ENCODE measurements around the gene MRPS2. TPM values are rescaled to one million over a fixed set of nuclear protein-coding genes. Genes with fewer than 3 reads are reported as not detected.

The MRPS2 gene
- total and polyA plus RNA-seq, 9 of the 15 experiments (the other 6 are each of a cell fraction or from before 2014, with no cell fraction given): 8.0 to 167 (median 81.3) TPM

DNA sequence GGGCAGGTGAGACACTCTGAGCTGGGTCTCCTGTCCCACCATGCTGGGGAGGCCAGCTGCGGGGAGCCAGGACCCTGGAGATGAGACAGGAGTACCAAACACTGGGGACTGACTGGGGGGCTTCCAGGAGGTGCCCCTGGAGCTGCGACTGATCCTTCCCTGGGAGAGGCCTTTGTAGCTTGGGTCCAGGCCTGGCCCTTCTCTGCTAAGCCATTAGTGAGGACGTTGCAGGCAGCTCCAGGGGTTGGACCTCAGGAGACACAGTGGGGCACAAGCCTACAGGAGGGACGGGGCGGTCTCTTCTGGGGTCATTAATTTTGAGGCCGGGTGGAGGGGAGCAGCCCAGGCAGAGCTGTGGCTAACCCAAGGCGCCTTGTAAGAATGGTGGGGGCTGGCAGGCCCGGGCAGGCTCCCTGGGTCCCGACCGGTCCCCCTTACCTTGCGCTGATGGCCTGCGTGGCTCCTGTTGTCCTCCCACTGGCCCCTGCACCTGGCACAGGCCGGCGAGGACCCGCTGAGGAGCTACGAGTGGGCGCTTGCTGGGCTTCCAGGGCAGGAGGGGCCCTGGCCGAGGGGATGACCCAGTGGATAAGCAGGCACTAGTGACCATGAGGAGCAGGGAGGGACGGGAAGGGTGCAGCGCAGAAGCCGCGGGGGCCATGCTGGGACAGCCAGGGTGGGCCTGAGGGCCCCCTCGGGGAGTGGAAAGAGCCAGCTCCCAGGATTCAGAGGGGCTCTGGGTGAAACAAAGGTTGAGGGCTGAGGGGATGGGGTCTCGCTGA lies 5.1 kb downstream of the MRPS2 start:
- intact Hi-C loops (cut with micrococcal nuclease): no loop called here

More for the DNA sequence above, 5.1 kb downstream of the MRPS2 start:
- Histone ChIP-seq H3K9me3 (replicated peaks; ENCODE audit: control insufficient read depth, insufficient read depth, low read depth, low read length) (no peaks in the 10 kb centered on the region), H3K9me1 (ENCODE audit: control insufficient read depth, insufficient read depth, low read length) (no peaks in the 10 kb centered on the region), H3K4me3 (no peak overlapping the region), H3K36me3 (ENCODE audit: control insufficient read depth, insufficient read depth, low read length) (peaks cover 42% of the 10 kb centered on the region), H3K27me3 (ENCODE audit: control insufficient read depth in 2 of 2, insufficient read depth in 2 of 2, low read length in 2 of 2) (no peaks in the 10 kb centered on the region), H4K20me1 (replicated peaks; ENCODE audit: control insufficient read depth, insufficient read depth, low read length) (peaks cover 21% of the 10 kb centered on the region), H3K9ac (ENCODE audit: insufficient read depth in 1 of 2, low read depth in 2 of 2, low read length in 2 of 2) (peak overlapping the region; percentile 13 to 86; a peak in 3 of 4 replicates), H3K4me1 (replicated peaks in 1 of 2; ENCODE audit: control insufficient read depth in 2 of 2, insufficient read depth in 2 of 2, low read length in 2 of 2) (peaks cover 26 to 70% of the 10 kb centered on the region in 2 experiments), H2AFZ (ENCODE audit: low read depth, low read length) (no peak overlapping the region), H3K79me2 (ENCODE audit: control insufficient read depth, insufficient read depth, low read length) (peaks cover 40% of the 10 kb centered on the region), H3K27ac (ENCODE audit: extremely low read depth, low read depth, low read length) (peak overlapping the region; percentile 74), H3K4me2 (ENCODE audit: insufficient read depth, low read length) (no peak overlapping the region; the same call in 1 of the 2 replicates)
- WGBS (ENCODE audit: insufficient coverage, low coverage, missing lambda C conversion rate): 78% methylated on average over 22 of the region's 24 CpGs
- TF ChIP-seq FIP1L1 (IDR thresholded peaks at IDR 0.05; ENCODE audit: low read depth, low read length, poor library complexity, severe bottlenecking) (peak; percentile 61), ZNF408 (CRISPR knock-in tag; IDR thresholded peaks at IDR 0.05; ENCODE audit: low read depth) (no peak), RBFOX2 (IDR thresholded peaks at IDR 0.05; ENCODE audit: low read depth, low read length) (peak; percentile 59; the same call in 1 of the 2 replicates), SNRNP70 (optimal IDR thresholded peaks at IDR 0.05; ENCODE audit: low read depth, low read length) (peak; percentile 15), NELFE (IDR thresholded peaks at IDR 0.05; ENCODE audit: insufficient read depth, insufficient read length) (no peak), MNT (conservative IDR thresholded peaks at IDR 0.05) (no peak), ZNF444 (CRISPR knock-in tag; IDR thresholded peaks at IDR 0.05) (no peak), POLR2G (IDR thresholded peaks at IDR 0.05; ENCODE audit: low read depth, low read length) (peak; percentile 83), RBM22 (IDR thresholded peaks at IDR 0.05; ENCODE audit: low read depth, low read length, poor library complexity, severe bottlenecking) (peak; percentile 82), NFIC (IDR thresholded peaks at IDR 0.05) (no peak), POLR2A (conservative IDR thresholded peaks at IDR 0.05) (peak; percentile 64), SUPT5H (IDR thresholded peaks at IDR 0.05) (peak; percentile 39; the same call in 1 of the 2 replicates)
- ChIA-PET CTCF (ENCODE audit: low intra/inter-chr PET ratio) (interaction anchor here (1.5 kb wide), 1 partner anchor 97 kb away, joined by 3 read pairs; no protein-coding TSS in a partner anchor), POLR2A (interaction anchor here (0.5 to 2.0 kb wide), 14 partner anchors 9 to 1210 kb away, joined by 3 to 9 read pairs (median 3); no protein-coding TSS in a partner anchor)
- FAIRE-seq: no peak
- DNase-seq (ENCODE audit: extremely low read depth in 1 of 4, low spot score in 3 of 4): peak in 1 of 4 experiments; percentile 27
- no peak; the same call in 2 of the 3 replicates for ATAC-seq
- in situ Hi-C loops (cut with MboI): no loop called here
- no TSS peak for BruUV-seq (replicated peaks)
